ENCODE measurements around the gene INKA2.

Gene INKA2

DNA sequence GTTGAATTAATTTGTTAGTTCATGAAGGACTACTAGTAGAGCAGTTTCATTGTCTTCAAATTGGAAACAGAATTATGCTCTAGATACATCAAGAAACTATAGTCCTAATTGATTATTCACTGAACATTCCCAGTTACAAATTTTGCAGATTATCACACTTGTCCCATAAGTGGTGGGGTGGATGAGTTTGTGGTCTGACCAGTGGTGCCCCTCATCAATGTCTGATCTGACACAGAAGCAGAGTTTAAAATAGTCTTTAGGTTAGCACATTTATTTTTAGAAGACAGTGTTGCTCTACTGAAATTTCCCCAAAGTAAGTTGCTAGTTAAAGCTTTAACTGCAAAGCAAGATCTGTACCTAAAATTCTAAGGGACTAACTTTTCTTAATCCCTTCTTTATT is 42.9 kb downstream of the INKA2 start:
- DNase-seq: no peak

DNA sequence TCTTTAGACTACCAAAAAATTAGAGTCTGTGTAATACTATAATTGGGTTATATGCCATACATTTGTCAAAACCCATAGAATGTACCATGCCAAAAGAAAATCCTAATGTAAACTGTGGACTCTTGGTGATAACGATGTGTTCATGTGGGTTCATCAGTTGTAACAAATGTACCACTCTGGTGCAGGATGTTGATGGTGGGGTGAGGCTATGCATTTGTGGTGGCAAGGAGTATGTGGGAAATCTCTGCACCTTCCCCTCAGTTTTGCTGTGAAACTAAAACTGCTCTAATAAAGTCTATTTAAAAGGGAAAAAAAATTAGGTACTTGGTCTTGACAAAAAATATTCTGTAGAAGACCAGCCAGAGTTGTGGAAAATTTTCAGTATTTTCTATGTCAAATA is 43.4 kb downstream of the INKA2 start:
- no peak for DNase-seq

DNA sequence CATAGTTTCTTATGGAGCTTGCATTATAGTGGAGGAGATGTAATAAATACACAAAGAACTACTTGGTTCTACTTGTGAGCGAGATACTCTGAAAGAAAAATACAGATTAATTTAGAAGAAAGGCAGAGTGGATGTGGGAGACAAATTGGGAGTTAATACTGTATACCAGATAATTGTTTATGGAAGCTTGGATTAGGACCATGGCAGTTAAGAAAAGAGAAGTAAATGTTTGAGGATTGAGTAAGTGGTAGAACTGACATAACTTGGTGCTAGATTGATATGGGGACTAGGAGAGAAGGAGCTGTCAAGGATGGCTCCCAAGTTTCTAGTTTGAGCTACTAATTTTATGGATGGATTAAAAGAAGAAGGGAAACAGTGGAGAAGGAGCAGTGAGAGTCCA is 47.3 kb downstream of the INKA2 start:
- no peak for DNase-seq

DNA sequence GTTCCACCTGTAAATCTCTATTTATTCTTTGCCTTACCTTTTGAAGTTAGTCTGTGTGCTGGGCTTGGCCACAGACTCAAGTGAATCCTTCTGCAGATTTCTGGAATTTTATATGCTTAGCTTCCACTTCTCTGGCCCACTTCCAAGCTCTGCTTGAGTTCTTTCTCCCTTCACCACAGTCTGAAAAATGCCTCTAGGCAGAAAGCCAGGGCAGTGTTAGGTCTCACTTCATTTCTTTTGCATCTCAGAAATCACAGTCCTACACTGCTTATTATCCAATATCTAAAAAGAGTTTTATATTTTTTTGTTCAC is 48.9 kb downstream of the INKA2 start:
- DNase-seq: peak in 1 of 2 experiments; percentile 10
